Activated CD4-positive, CD25-positive, alpha-beta regulatory T cell treated with anti-CD3 and anti-CD28 coated beads, Interleukin-2, amount 50 U/mL, for 72 hours (primary cell): ENCODE data around the gene TNFSF8.

Experiments
- DNase-seq: peaks from one replicate; pipeline ENCODE4 v3.0.0; 2021

Gene TNFSF8

DNA sequence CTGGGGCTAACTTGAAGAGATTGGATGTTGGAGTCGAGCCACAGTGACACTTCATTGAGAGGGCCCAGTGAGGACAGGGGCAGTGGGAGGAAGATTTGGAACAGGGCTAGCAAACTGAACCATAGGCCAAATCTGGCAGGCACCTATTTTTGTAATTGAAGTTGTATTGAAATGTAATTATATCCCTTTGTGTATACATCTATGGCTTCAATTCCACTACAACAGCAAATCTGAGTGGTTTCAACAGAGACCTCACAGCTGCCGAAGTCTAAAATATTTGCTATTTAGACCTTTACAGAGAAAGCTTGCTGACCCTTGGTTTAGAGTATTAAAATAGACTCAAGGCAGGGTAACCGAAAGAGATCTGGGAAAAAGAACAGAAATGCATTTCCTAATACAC is 4.7 kb upstream of the TNFSF8 start:
- DNase-seq, result no peak

DNA sequence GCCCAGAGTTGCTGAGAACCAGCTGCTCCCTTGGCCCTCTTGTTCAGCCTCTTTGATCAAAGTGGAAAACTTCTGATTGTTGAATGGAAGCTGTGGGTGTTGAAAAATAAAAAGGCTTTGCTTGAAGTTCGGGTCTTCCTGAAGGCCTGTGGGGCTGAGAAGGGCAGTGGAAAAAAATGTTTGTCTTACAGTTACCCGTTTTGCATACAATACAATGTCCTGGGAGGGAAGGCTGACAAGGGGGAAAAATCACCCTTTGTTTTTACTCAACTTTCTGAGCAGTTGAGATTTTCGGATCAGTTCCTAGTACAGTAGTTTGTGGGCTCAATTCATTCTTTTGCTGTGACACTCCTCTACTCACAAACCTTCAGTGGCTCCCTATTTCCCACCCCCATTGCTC is 2.1 kb upstream of the TNFSF8 start:
- DNase-seq, result no peak

DNA sequence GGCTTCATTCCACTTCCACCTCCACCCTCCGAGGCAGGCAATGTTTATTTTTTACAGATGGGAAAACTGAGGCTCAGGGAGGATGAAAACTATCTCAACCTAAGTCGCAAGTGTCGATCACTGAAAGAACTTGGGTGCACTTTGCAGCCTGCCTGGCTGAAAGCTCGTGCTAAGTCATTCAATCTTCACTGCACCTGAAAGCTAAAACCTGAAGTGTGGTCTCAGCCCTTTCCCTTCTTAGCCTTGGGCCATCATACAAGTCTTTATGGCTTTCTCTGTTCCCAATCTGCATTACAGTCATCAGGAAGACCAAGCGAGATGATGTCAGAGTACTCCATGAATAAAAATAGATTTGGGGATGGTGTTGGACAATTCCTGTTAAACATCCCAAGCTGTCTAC is 1.0 kb upstream of the TNFSF8 start:
- DNase-seq, result no peak

DNA sequence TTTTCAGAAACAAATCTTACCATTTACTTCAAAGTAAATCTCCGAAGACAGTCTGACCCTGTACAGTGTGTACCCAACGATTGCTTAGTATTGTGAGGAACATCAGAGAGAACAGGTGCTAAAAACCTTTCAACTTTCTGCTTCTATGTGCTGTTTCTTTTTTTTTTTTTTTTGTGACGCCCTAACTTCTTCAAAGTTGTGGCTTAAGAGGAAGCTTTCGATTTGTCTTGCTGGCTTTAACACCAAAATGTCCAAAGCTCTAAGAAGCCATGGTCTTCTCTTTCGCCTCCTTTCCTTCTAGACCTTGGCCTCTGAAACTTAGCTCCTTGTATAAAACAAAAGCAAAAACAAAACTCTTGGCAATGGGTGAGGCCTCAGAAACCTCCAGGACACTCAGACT is 1.2 kb downstream of the TNFSF8 start:
- DNase-seq, result no peak

DNA sequence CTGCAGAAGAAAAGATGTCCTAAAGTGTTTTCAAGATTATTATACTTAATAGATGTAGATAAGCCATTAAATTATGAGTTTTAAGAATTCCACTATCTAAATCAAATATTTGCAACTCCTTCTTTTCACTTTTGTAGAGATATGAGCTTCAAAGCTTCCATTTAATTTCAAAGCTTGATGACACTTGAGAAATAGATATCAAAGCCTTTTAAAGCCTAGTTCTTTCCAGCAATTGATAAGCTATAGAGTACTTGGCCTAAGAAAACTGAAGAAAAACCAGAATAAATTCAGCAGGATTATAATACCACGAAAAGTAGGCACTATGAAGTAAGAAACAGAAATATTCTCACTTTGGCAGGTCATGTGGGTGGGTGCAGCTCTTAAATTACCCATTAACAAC is 1.7 kb downstream of the TNFSF8 start:
- DNase-seq, result no peak

DNA sequence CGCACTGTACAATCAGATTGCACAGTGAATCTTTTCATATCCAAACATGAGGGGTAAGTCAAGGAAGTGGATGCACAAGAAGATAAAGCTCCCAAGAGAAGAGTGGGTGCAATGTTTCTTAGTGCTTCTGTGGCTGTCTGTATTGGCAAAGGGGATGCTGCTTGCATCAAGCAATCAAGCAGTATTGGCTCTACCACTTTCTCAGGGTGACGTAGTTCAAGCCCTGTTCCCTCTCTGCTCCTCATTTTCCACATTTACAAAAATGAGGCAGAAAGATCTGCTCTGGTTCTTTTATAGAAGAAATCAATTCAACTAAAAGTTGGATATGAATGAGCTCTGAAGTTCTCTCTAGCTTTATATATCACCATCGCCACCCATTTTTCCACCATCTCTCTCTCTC is 2.3 kb downstream of the TNFSF8 start:
- DNase-seq, result no peak

DNA sequence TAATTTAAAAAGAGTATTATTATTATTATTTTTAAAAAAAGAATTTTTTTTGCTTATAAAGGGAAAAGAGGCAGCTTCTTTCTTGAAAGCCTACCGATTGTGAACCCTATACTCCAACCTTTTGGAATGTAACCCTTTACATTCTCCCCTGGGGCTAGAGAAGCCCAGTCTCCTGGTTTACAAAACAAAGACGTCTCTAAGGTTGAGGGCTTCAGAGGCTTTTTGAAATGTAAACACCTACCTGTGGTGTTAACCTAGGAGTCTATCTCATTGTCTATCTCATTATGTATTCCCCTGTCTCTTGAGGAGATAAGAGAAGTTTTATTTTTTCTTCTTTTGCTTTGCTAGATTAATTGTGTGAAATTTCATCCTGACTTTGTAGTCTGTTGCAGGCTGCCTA is 4.7 kb downstream of the TNFSF8 start:
- no peak for DNase-seq

DNA sequence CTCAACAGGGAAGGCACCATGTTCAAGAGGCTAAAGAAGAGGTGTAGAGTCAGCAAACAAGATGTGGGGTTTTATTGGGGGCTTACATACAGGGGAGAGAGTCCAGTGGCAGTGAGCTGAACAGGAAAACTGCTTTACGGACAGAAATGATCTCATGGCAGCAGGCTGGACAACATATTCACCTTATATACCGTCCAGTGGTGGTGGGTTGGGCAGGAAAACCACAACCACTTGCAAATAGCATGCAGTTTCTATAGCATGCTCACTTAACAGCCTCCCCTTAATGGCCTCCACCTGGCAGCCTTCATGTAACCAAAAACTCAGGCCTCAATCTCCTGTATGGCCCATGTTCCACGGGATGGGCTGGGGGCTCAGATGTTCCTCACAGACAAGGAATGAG is 5.4 kb downstream of the TNFSF8 start:
- DNase-seq, result no peak

DNA sequence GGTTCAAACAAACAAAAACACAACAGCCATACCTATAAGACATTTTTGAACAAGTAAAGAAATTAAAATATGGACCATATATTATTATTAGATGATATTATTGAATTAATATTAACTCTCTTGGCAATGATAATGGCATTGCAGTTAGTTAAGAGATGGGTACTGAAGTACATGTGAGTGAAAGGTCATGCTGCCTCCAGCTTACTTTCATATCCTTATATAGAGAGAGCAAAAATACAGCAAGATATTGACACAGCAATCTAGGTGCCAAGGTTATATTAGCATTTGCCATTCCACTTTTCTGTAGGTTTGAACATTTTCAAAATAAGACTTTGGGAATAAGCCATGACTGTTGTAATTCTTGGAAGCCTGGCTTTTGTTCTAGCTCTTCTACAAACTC is 6.1 kb downstream of the TNFSF8 start:
- no peak for DNase-seq

DNA sequence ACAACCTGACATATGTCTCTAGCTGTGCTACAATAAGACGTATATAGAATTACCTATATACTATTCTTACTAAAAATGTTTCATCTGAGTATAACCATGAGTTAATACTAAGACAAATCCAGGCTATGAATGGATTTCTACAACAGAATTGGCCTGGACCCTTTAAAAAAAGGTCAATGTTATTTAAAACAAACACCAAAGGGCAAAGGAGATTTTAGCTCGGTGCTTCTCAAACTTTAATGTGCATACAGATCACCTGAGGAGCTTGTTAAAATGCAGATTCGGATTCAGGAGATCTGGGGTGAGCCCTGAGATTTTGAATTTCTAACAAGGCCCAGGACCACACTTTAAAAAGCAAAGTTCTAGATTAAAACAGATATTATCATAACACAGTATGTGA is 6.5 kb downstream of the TNFSF8 start:
- DNase-seq, result no peak

DNA sequence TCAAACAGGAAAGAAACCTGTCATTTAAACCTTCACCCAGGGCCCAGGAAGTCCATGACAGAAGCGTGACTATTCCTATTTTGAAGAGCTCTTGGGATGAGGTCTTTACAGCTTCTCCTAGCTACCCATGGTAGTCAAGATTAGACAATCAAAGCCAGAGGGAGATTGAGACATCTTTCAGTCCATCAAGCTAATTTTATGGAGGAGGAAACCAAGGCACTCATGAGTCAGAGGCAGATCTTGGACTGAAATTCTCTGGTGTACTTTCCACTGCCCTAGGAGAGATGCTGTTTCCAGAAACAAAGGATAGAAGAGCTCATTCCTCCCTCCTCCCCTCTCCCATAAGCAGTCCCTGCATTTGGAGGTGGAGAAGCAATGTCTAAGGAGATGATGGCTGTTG is 9.2 kb downstream of the TNFSF8 start:
- no peak for DNase-seq

DNA sequence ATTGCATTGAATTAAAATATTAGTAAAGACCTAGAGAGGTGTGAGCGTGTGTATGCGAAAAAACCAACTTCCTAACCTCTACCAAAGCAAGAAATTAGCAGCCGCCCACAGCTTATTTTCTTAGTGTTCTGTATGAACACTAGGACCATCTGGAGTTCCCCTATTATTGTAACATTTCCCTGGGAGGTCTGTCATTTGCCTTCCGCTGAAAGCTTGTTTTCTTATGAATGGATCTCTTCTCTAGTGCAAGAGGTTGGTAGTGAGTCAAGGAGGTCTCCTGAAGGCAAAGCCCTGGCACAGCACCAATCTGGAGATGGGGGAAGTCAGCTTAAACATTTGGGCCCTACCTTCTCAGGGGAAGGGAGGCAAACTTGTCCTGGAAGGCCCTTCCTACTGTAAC is 10.8 kb downstream of the TNFSF8 start:
- no peak for DNase-seq

DNA sequence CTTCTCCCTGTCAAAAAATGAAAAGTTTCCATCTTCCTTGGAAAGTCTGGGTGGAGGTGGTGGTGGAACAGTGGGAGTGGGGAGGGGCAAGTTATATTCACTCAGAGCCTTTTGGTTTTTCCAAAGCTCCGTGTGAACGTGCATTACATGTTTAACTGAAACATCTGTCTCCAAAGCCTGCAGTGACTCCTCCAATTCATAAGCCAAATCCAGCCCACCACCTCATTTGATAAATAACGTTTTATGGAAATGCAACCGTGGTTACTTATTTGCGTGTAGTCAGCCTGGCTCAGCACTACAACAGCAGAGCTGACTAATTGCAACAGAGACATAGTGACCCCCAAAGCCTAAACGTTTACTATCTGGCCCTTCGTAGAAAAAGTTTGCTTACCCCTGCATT is 13.9 kb downstream of the TNFSF8 start:
- DNase-seq, result no peak

DNA sequence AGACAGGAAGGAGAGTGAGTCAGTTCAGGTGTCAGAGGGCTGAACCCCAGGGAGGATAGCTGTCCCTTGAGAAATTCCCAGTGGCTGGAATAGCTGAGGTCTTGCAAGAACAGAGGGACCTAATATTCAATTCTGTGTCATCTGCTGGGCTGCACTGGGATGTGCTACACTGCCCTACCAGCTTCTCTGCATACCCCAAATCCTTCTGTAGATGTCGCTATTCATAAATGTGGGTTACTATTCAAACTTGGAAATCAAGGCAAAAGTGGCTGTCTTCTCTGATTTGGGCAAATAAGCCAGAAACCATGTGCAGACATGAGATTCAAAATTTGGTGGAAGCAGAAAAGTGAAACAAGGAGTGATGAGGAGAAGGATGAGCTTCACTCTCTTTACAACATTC is 16.3 kb downstream of the TNFSF8 start:
- no peak for DNase-seq

DNA sequence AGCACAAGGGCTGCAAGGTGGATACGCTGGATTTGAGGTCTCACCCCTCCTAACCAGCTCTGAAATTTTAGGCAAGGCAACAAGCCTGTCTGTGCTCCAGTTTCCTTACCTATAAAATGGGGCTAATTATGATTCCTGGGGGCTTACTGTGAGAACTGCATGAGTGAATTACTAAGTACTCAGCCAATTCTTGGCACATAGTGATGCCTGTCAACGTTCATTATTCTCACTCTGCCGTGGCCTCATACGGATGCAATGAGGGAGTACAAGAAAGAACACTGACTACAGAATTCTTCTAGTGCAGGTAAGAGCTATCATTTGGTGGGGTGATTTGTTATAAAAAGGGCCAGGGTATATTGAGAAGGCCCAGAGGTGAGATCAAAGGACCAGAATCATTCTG is 16.7 kb downstream of the TNFSF8 start:
- no peak for DNase-seq

DNA sequence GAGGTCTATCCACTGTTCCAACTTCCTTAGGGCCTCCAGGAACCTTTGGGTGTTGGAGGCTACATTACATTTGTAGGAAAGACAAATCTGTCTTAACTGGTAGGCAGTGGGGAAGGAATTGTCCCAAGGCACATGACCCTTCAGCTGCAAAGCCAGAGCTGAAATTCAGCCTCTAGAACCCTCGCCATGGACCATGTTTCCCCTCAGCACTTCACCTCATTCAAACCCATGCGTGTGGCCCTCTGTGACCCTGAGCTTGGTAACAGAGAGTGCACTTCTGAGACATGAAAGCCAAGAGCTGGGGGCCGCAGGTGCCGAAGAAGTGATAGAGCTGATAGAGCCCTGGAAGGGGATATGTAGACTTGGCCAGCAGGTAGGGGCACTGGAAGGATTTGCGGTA is 17.2 kb downstream of the TNFSF8 start:
- DNase-seq, result no peak

DNA sequence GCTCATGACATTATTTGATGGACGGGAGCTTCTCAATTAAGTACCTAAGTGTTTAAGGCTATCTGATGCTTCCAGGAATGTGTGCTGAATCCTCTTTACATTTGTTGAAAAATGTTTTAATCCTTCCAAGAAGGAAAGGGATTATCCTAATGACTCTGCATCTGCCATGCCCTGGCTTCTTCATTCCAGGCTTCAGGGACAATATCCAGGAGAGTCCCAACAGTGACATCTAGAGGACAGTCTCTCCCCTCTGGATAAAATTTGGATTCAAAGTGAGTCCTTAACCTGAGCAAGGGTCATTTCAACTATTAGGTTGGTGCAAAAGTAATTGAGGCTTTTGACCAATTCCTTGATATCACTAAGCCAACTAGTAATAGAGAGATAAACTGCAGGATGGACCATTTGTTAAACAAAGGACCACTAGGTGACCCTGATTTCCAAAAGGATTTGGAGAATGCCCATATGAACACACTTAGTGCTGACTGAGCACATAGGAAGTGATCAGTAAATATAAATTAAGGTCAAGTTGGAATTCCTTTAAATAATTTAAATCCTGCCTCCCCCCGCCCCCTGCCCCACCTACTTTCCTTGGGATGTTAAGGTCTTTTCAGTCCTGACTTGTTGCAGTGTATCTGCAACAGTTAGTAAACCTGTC is 19.1 kb downstream of the TNFSF8 start:
- no peak for DNase-seq

DNA sequence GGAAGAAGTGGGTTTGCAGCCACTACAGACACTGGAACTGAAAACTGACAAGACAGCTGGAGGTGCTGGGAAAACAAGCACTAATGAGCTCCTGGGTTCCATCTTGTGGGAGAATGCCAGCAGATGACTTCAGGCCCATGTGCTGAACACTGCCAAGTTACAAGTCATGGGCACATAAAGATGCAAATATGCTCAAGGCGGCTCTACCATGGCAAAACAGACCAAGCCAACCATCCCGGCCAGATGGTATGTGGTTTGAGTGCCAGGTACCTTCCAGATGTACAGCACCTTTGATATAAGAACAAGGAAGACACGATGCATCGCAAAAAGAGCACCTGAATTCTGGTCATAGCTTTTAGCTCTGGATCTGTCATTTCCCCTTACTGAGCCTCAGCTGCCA is 19.9 kb downstream of the TNFSF8 start:
- DNase-seq, result no peak

DNA sequence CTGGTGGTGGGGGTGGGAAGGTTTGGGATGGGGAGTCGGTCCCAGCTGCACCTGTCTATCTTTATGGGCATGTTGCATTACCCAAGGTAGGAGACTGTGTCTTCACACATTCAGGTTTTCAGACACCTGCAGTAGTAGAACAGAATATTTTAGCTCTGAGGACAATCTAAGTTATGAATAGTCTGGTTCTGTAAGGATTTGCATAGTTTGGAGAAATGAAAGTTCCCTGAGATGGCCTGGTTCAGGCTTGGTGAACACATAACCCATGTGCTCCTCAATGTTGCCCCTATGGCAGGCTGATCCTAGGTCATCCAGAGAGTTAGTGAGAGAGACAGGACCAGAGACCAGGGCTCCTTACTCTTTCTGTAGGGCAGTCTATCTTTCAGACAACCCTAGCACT is 20.7 kb downstream of the TNFSF8 start:
- DNase-seq, result no peak

DNA sequence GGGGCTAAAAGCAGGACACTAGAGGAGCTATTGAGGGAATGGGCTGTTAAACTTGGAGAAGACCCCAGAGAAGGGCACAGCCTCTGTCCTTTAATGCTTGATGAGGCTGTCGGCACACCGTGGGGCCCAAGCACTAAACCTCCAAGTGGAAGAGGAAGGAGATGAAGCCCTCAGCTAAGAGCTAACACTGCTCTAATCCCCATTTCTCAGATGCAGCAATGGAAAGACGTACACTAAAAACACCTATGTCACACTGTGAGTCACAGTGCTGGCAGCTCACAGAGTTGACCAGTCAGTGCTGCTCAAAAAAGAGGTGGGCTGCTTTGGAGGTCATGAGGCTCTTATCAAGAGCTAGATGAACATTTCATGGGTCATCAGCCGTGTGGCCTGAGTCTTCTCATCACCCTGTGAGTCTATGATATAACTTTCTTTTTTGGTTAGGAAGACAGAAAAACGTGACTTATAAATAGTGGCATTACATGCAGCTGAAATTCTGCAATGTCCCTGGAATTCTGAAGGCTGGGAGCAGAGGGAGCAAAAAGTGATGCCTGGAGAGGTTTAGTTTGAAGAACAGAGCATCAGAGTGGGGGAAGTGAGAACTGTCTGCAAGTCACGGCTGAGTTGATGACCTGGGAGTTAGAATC is 21.5 kb downstream of the TNFSF8 start:
- no peak for DNase-seq

DNA sequence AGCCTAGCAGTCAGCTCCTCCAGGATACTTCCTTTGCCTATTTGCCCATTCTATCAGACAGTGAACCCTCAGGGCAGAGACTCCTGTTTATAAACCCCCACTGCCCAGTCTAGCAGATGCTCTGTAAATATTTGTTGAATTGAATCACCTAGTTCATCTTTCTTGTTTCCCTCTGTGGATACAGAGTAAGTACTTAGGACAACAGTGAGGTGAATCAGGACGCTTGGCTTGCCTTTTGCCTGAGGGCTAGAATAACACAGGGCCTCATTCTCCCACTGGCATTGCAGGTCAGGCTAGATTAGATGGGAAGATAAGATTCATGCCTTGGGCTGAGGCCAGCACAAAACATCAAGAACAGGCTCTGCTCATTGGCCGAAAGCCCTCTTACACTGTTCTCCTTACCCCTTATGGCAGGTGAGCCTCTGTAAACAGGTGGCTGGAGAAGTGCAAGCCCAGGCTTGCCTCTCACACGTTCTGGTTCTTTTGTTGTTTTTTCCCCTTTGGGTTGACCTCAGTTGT is 22.2 kb downstream of the TNFSF8 start:
- DNase-seq, result no peak

DNA sequence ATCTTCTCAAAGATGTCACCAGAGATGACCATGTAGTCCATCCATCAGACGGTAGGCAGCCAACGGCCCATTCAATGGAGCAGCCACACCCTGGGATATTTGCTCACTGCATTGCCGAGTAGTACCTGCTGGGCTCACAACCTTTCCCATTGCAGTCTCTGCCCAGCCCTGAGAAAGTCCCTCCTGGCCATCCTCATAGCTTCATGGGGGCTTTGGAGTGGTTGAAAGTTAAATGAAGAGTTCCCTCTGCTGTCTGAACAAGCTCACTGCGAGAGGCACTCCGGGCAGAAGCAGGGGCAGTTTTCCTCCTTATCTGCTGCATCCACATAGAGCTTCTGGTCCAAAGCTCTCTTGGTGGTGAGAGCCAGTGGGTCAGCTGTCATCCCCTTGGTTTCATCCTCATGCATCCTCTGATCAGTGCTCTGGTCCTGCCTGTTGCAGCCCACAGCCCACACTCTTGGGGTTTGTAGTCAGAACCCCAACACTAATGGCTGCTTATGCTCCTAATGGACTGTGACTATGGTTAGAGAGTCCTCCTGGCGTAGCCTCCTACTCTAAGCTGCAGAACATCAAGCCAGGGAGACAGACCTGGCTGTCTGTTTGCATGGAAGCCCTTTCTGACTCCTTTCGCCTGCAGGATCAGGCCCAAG is 23.3 kb downstream of the TNFSF8 start:
- DNase-seq, result no peak

DNA sequence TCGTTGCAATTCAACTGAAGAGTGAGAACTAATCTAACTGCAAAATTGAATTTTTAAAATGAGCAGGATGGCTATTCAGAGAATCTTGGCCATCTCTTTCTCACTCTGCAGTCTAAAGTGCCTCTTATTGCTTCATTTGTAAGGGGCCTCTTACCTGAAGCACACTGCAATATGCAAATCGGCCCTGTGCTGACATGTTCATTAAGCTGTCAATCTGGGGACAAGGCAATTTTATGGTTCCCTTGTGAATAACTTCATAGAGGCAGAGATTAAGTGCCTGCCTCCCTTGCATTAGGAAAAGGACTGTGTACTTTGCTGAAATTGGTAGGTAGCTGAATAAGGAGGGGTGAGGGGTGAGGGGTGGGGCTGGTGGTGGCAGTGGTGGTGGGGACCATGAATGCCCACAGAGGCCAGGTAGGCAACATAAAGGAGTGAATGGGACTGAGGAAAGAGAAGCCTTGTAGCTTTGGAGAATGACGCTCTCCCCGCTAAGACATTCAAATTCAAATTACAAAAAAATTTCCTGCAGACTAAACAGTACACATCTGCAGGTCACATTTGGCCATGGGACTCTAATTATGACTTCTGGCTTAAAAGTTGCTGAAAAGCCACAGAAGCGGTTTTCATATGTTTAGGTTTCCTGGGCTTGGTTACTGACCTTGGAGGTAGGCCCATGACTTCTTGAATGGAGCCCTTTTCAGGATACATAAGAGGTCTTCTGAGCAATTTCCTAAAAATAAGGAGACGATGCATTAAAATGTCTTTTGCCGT is 25.0 kb downstream of the TNFSF8 start:
- DNase-seq, result no peak
